Measurements from ENCODE around the gene BPIFB2.

BPIFB2 gene

DNA sequence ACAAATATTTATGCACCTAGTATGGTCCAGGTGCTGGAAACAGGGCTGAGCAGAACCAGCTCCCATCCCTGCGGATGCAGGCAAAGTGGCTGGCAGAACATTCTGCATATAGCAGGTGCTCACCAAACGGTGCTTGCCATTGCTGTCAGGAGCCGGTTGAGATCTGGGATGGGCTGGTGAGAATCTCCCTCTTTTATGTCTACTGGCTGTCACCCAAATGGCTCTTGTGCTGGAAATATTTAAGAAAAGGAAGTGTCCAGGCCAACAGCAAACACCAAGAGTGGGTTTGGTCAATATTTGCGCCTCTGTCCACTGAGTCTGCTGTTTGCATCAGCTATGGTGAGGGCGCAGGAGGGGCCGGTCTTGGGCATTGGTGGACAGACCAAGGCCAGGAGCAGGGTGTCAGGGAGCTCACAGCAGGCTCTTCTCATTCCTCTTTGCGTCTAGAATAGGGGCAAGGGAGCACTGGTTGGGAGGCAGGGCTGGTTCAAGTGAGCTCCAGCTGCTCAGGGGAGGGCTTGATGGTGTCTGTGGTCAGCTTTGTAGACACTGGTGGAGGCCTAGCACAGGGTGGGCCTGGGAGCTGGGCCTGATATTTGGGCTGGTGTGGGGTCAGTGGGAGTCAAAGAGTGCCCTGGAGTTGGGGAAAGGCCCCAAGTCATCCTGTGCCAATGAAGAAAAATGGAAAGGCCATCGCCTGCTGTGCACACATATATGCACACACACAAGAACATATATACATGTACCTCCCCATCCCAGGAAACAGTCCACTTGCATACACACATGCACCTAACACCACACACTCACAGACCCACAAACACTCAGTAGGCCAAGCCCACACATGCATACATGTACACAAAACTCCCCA lies 1.4 kb upstream of the BPIFB2 start:
- TF ChIP-seq, protein P1, sequence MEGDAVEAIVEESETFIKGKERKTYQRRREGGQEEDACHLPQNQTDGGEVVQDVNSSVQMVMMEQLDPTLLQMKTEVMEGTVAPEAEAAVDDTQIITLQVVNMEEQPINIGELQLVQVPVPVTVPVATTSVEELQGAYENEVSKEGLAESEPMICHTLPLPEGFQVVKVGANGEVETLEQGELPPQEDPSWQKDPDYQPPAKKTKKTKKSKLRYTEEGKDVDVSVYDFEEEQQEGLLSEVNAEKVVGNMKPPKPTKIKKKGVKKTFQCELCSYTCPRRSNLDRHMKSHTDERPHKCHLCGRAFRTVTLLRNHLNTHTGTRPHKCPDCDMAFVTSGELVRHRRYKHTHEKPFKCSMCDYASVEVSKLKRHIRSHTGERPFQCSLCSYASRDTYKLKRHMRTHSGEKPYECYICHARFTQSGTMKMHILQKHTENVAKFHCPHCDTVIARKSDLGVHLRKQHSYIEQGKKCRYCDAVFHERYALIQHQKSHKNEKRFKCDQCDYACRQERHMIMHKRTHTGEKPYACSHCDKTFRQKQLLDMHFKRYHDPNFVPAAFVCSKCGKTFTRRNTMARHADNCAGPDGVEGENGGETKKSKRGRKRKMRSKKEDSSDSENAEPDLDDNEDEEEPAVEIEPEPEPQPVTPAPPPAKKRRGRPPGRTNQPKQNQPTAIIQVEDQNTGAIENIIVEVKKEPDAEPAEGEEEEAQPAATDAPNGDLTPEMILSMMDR (IDR thresholded peaks at IDR 0.05; ENCODE audit: insufficient read depth, low read length, missing control alignments): no peak
- H3K4me3 ChIP-seq (ENCODE audit: low read depth, low read length): no peak overlapping the region
- ChIA-PET POLR2A (no interaction called here), CTCF (interaction anchor here (1.6 kb wide), 1 partner anchor 12 kb away, joined by 6 read pairs; no protein-coding TSS in a partner anchor)
- DNase-seq (ENCODE audit: low read depth, low spot score): no peak

DNA sequence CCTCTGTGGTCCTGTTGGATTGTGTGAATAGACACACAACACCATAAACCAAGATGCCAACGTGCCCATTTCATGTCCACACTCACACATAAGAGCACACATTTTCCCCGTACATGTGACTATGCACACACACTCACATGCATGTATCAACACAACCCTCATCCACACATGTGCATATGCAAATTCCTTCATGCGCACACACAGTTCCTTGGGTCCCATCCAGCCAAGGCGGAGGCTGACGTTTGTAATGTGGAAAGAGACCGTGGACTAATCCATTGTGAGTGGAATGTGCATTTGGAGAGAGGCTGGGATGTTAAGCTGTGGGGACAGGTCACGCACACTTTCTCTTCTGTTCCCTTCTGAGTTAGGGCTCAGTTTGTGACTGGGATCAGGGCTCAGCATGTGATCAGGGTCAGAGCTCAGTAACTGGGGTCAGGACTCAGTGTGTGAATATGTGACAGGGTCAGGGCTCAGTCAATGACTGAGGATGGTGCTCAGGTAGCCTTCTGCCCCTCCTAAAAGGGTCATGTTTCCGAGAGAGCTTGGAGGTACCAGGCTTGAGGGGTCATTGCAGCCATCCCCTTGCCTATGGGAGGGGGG lies 628 bp upstream of the BPIFB2 start:
- DNase-seq (ENCODE audit: low read depth, low spot score): no peak
- CTCF ChIA-PET: no interaction called here
- POLR2A ChIA-PET: no interaction called here
- no peak overlapping the region for H3K4me3 ChIP-seq (ENCODE audit: low read depth, low read length)
- TF ChIP-seq, protein P1 (IDR thresholded peaks at IDR 0.05; ENCODE audit: insufficient read depth, low read length, missing control alignments): no peak

DNA sequence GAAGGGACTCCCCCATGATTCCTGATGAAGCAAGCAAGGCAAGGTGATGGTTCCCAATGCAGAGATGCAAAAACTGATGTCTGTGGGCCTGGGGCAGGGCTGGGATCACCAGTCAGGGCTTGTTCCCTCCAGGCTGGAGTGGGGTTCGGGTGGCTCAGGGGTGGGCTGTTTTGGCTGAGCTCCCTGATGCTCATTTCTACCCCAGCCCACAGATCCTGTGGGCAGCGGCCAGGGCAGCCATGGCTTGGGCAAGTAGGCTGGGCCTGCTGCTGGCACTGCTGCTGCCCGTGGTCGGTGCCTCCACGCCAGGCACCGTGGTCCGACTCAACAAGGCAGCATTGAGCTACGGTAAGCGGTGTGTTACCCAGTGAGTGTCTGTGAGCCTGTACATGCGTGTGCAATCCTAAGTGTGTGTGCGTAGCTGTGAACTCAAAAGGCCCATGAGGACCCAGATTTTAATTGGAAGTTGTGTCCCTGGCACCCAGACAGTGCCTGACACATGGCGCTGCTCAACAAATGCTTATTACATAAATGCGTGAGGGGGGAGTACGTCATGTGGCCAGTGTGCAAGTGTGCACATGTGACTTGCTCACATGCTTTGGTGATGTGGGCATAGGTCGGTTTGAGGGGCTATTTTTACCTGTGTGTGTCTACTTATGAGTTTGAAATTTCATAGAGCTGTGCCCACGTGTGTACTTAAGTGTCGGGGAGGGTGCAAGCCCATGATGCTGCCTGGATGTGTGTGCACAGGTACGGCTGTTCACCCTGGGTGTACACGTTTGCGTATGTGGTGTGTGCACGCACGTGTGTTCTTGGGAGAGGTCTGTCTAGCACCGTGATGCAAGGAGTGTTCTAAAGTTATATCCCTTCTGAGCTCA lies 1.1 kb downstream of the BPIFB2 start:
- no peak overlapping the region for H3K4me3 ChIP-seq (ENCODE audit: low read depth, low read length)
- no peak for DNase-seq (ENCODE audit: low read depth, low spot score)
- ChIA-PET CTCF (no interaction called here), POLR2A (interaction anchor here (0.6 kb wide), 2 partner anchors 104 to 252 kb away, joined by 3 read pairs; no protein-coding TSS in a partner anchor)
- TF ChIP-seq, protein P1 (IDR thresholded peaks at IDR 0.05; ENCODE audit: insufficient read depth, low read length, missing control alignments): no peak

DNA sequence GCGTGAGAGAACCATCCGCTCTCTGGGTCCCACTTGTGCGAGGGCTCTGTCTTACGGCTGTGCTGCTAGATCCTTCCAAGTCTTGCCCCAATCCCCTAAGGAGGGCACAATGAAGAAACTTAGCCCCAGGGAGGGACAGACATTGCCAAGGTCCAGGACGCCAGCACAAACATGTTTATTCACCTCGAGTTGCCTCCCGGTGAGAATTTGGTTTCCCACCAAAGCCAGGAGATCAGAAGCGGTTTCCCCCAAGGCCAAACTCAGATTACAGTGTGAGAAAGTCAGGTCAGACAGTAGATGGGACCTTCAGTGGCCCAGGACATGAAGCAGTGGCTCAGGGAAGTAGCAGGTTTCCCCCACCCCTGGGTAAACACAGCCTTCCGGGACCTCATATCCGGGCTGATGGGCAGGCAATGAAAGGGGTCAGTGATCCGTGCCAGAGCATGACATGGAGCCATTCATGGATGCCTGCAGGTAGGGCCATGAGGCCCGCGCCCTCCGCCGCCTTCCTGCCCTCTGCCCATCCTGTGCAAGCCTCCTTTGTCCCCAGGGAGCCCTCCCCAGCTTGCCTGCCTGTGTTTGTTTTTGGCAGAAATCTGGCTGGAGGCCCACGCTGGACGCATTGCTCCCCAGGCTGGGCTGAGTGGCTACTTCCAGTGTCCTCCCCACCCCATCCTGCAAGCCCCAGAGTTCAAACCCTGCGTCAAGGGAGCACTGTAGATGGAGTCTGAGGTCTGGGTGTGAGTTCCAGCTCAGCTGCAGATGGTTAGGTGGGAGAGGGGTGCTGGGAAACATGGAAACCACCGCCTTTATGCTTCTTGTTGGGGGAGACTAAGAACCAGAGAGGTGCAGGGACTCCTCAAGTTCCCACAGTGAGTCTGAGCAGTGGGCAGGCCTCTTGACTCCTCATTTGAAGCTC lies 2.0 kb downstream of the BPIFB2 start:
- POLR2A ChIA-PET: interaction anchor here (0.6 kb wide), 2 partner anchors 105 to 252 kb away, joined by 3 read pairs; no protein-coding TSS in a partner anchor
- no peak for DNase-seq (ENCODE audit: low read depth, low spot score)
- H3K4me3 ChIP-seq (ENCODE audit: low read depth, low read length): no peak overlapping the region
- TF ChIP-seq, protein P1 (IDR thresholded peaks at IDR 0.05; ENCODE audit: insufficient read depth, low read length, missing control alignments): no peak
- CTCF ChIA-PET: no interaction called here

DNA sequence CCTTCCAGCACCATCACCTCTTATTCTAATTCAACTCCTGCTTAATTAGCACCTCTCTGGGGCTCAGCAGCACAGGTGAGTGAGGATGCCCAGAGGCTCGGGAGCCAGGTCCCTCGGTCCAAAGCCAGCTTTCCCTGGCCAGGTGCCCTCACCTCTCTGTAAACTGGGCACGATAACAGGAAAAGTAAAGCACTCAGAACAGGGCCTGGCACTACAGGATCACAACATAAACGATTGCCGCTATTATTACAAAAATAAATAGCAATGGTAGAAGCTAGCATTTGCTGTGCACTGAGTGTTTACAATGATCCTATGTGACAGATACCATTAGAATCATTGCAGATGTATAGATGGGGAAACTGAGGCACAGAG lies 2.6 kb downstream of the BPIFB2 start:
- TF ChIP-seq, protein P1 (IDR thresholded peaks at IDR 0.05; ENCODE audit: insufficient read depth, low read length, missing control alignments): no peak
- H3K4me3 ChIP-seq (ENCODE audit: low read depth, low read length): no peak overlapping the region
- ChIA-PET CTCF (no interaction called here), POLR2A (no interaction called here)
- no peak for DNase-seq (ENCODE audit: low read depth, low spot score)

Measured in AG04449 (cell line).